Peyer's patch (tissue), 4 donors: ENCODE results near the gene RHOT1.

Experiments
- POLR2A ChIP-seq, 2 donors: fragments of 450-650 bp; IDR thresholded peaks; one replicate each; pipeline ENCODE4 v1.5.1; 2017; ENCODE audit warnings: antibody characterized with exemption in 2 of 2, mild to moderate bottlenecking in 2 of 2, moderate library complexity in 2 of 2
- TF ChIP-seq, protein P1 (sequence below), 6 experiments: fragments of 450-650 bp in 4 of 6; fragments of 200-600 bp in 2 of 6; sonication (generic) in 1 of 6; IDR thresholded peaks; one replicate each; pipeline ENCODE4 v1.5.1; 2017 to 2019; ENCODE audit warnings: antibody characterized with exemption in 6 of 6, mild to moderate bottlenecking in 3 of 6, moderate library complexity in 1 of 6

DNA sequence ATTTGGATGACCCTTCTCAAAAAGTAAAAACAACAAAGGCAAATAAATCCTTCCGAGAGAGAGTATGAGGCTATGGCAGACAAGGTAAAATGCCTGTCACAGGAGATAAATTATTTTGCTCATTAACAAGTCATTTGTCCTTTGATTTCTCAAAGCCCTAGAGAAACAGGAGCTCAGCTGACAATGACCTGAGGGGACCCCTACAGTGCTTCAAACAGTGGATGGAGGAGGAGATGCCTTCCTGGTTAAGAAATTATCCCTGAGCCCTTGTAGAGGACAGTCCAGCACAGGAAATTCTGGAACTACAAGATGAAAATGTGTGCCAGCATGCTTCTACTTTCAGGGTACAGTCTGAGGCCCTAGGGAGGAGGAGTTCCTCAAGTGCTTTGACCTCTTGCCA is 99.3 kb downstream of the RHOT1 start:
- TF ChIP-seq, protein P1, sequence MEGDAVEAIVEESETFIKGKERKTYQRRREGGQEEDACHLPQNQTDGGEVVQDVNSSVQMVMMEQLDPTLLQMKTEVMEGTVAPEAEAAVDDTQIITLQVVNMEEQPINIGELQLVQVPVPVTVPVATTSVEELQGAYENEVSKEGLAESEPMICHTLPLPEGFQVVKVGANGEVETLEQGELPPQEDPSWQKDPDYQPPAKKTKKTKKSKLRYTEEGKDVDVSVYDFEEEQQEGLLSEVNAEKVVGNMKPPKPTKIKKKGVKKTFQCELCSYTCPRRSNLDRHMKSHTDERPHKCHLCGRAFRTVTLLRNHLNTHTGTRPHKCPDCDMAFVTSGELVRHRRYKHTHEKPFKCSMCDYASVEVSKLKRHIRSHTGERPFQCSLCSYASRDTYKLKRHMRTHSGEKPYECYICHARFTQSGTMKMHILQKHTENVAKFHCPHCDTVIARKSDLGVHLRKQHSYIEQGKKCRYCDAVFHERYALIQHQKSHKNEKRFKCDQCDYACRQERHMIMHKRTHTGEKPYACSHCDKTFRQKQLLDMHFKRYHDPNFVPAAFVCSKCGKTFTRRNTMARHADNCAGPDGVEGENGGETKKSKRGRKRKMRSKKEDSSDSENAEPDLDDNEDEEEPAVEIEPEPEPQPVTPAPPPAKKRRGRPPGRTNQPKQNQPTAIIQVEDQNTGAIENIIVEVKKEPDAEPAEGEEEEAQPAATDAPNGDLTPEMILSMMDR (IDR thresholded peaks at IDR 0.05) = no peak
- TF ChIP-seq POLR2A (IDR thresholded peaks at IDR 0.05) = no peak
